GM12878 (cell line): ENCODE data around the gene GTF2F2. TPM values are rescaled to one million over a fixed set of nuclear protein-coding genes. Genes with fewer than 3 reads are reported as not detected.

ENCODE experiments used
- ATAC-seq: fragments of 200-7000 bp; cut with Tn5 transposase; 3 replicates; pipeline ENCODE4 v1.9.1; 2020; ENCODE audit warnings: mild to moderate bottlenecking, moderate library complexity
- BruUV-seq: library from RNA; stranded (reverse); fragments of 400-500 nt; replicated peaks from 2 replicates; lab custom pipeline; 2021; lab: Mats Ljungman, UMichigan
- CTCF ChIA-PET: fragments of 300-600 bp; sonication (Branson Sonifier 250); formaldehyde crosslinking; extraction: SDS; loops from one replicate; lab custom pipeline; 2021; ENCODE audit warnings: inconsistent platforms; lab: Yijun Ruan, JAX
- POLR2A ChIA-PET: fragments of 350-600 bp; formaldehyde crosslinking; extraction: SDS; loops from one replicate; lab custom pipeline; 2021; ENCODE audit warnings: inconsistent platforms; lab: Charles Lee
- RAD21 ChIA-PET: fragments of 300-600 bp; sonication (Branson Sonifier 250); formaldehyde crosslinking; loops from one replicate; lab custom pipeline; 2023; ENCODE audit warnings: antibody characterized with exemption; ENCODE audit not compliant: unreplicated experiment; lab: Charles Lee
- SMC1A ChIA-PET: fragments of 300-600 bp; sonication (Branson Sonifier 250); formaldehyde crosslinking; loops from one replicate; lab custom pipeline; 2023; ENCODE audit not compliant: unreplicated experiment, uncharacterized antibody; lab: Charles Lee
- DNase-seq: peaks from one replicate; pipeline ENCODE4 v3.0.0-alpha.2; 2011; ENCODE audit warnings: low read depth, low spot score
- FAIRE-seq: peaks from 3 replicates; lab custom pipeline; 2011; peaks lifted over from hg19 to GRCh38; lab: Jason Lieb, UNC
- H2AFZ ChIP-seq: 2 replicates; pipeline ENCODE4 v1.6.0; 2011; ENCODE audit warnings: low read depth, low read length, control low read depth; ENCODE audit not compliant: control insufficient read depth
- H3K27ac ChIP-seq: 2 replicates; pipeline ENCODE4 v1.5.1; 2011; ENCODE audit warnings: control low read depth; ENCODE audit not compliant: control insufficient read depth, insufficient read depth
- H3K27me3 ChIP-seq, 2 experiments: replicated peaks in 1 of 2; 2 replicates each; pipeline versions ENCODE4 v1.6.0 to v1.6.1; 2011; ENCODE audit warnings: low read length in 1 of 2; ENCODE audit not compliant: control insufficient read depth in 2 of 2, insufficient read depth in 2 of 2
- H3K36me3 ChIP-seq, 2 experiments: 2 replicates each; pipeline ENCODE4 v1.5.1; 2011; ENCODE audit warnings: low read length in 1 of 2; ENCODE audit not compliant: control insufficient read depth in 2 of 2, insufficient read depth in 2 of 2
- H3K4me1 ChIP-seq: 2 replicates; pipeline ENCODE4 v1.6.1; 2011; ENCODE audit warnings: mild to moderate bottlenecking, low read length, moderate library complexity, mixed read lengths; ENCODE audit not compliant: control insufficient read depth, insufficient read depth
- H3K4me2 ChIP-seq: 2 replicates; pipeline ENCODE4 v1.6.0; 2011; ENCODE audit warnings: control low read depth; ENCODE audit not compliant: control insufficient read depth, insufficient read depth
- H3K4me3 ChIP-seq: fragments of 200-600 bp; sonication (generic); 2 replicates; pipeline ENCODE4 v1.5.1; 2016
- H3K79me2 ChIP-seq: 2 replicates; pipeline ENCODE4 v1.6.0; 2011; ENCODE audit warnings: low read length; ENCODE audit not compliant: control insufficient read depth, insufficient read depth
- H3K9ac ChIP-seq: 2 replicates; pipeline ENCODE4 v1.8.0; 2011; ENCODE audit warnings: low read length, control low read depth, mixed read lengths; ENCODE audit not compliant: control insufficient read depth, insufficient read depth
- H3K9me3 ChIP-seq: replicated peaks from 3 replicates; pipeline ENCODE4 v1.5.1; 2011; ENCODE audit warnings: mild to moderate bottlenecking, low read length; ENCODE audit not compliant: control insufficient read depth, insufficient read depth
- H4K20me1 ChIP-seq: 2 replicates; pipeline ENCODE4 v1.6.0; 2011; ENCODE audit not compliant: control insufficient read depth, insufficient read depth
- CHD1 ChIP-seq: IDR thresholded peaks from 2 replicates; pipeline ENCODE4 v1.6.1; 2012; ENCODE audit warnings: low read depth, low read length, improper control_type of control experiment
- GABPA ChIP-seq: IDR thresholded peaks from 2 replicates; pipeline ENCODE4 v1.6.1; 2014; ENCODE audit warnings: antibody characterized with exemption, low read depth, mild to moderate bottlenecking, inconsistent platforms
- HCFC1 ChIP-seq: fragments of 150-350 bp; IDR thresholded peaks from 2 replicates; pipeline ENCODE4 v1.6.1; 2014; ENCODE audit warnings: low read length
- MTA3 ChIP-seq: IDR thresholded peaks from 2 replicates; pipeline ENCODE4 v1.6.1; 2012; ENCODE audit warnings: low read length, inconsistent platforms, borderline replicate concordance
- MXI1 ChIP-seq: fragments of 150-350 bp; IDR thresholded peaks from 2 replicates; pipeline ENCODE4 v1.6.1; 2011; ENCODE audit warnings: low read depth, mild to moderate bottlenecking, inconsistent platforms, low read length, improper control_type of control experiment
- NFYA ChIP-seq: IDR thresholded peaks from 2 replicates; pipeline ENCODE4 v1.6.1; 2011; ENCODE audit warnings: low read depth, mild to moderate bottlenecking, low read length, improper control_type of control experiment, borderline replicate concordance
- POLR2A ChIP-seq: IDR thresholded peaks from 2 replicates; pipeline ENCODE4 v1.6.1; 2011; ENCODE audit warnings: low read depth, mild to moderate bottlenecking, low read length
- SUPT20H ChIP-seq: IDR thresholded peaks from 2 replicates; pipeline ENCODE4 v1.6.1; 2011; ENCODE audit warnings: low read depth, mild to moderate bottlenecking, low read length, moderate library complexity, borderline replicate concordance; ENCODE audit not compliant: control insufficient read depth
- TARDBP ChIP-seq: IDR thresholded peaks from 2 replicates; pipeline ENCODE4 v1.6.1; 2016; ENCODE audit warnings: borderline replicate concordance
- TCF7 ChIP-seq: IDR thresholded peaks from 2 replicates; pipeline ENCODE4 v1.6.1; 2014; ENCODE audit warnings: antibody characterized with exemption, borderline replicate concordance
- YY1 ChIP-seq: IDR thresholded peaks from 2 replicates; pipeline ENCODE4 v1.6.1; 2011; ENCODE audit warnings: low read depth, mild to moderate bottlenecking, low read length
- ZBTB11 ChIP-seq: fragments of 450-650 bp; formaldehyde crosslinking; IDR thresholded peaks from 2 replicates; pipeline ENCODE4 v1.5.0; 2022; ENCODE audit warnings: mild to moderate bottlenecking, missing genetic modification characterization
- WGBS: methylation state at CpG from one replicate; pipeline ENCODE4 v1.1.6; 2016; ENCODE audit warnings: low lambda C conversion rate; ENCODE audit not compliant: insufficient replicate concordance, insufficient coverage; ENCODE audit errors: missing lambda C conversion rate; 5-methylcytosine and 5-hydroxymethylcytosine counted together
- in situ Hi-C: fragments of 300-500 bp; cut with MboI; formaldehyde crosslinking; loops from 9 replicates; pipeline ENCODE4 v1.14.3; 2018; ENCODE audit warnings: mixed read lengths
- intact Hi-C: fragments of 100-400 bp; cut with micrococcal nuclease; formaldehyde crosslinking; loops from one replicate; pipeline ENCODE4 v1.14.2; 2022; ENCODE audit not compliant: unreplicated experiment
- polyA plus RNA-seq, 11 experiments: library from polyadenylated mRNA; depleted of rRNA in 4 of 11; unstranded in 6 of 11; stranded (reverse) in 5 of 11; fragments of >200 nt; fragmentation: Nextera tagmentation in 4 of 11; fragmentation: Illumina TruSeq in 1 of 11; extraction: Ambion mirVana in 4 of 11; extraction: Trizol in 1 of 11; gene quantifications; 1 replicate in 1 of 11; 2 replicates in 10 of 11; pipeline versions ENCODE4 v1.2.1 to v1.2.3, GENCODE V29; 2011 to 2016; ENCODE audit warnings: inconsistent platforms in 2 of 11, missing spikeins in 2 of 11, low read depth in 1 of 11
- total RNA-seq, 4 experiments: library from RNA; depleted of rRNA in 3 of 4; stranded (reverse); fragments of >200 nt in 3 of 4; fragmentation: Illumina TruSeq in 1 of 4; extraction: Trizol in 1 of 4; gene quantifications; 2 replicates each; pipeline versions ENCODE4 v1.2.1 to v1.2.3, GENCODE V29; 2013 to 2021

The GTF2F2 gene
- total and polyA plus RNA-seq, 10 of the 15 experiments (the other 5 are each of a cell fraction or from before 2014, with no cell fraction given) = 14.5 to 30.8 (median 22.6) TPM

GRCh38 chr13:45196622-45197021 is 76.3 kb downstream of the GTF2F2 start:
- Histone ChIP-seq H4K20me1 (no peaks in the 10 kb centered on the region), H3K79me2 (no peaks in the 10 kb centered on the region), H2AFZ (no peak overlapping the region; the same call in 1 of the 2 replicates), H3K4me1 (peaks cover 5% of the 10 kb centered on the region; the same call in 1 of the 2 replicates)
- DNase-seq = no peak
- CTCF ChIA-PET = no interaction called here
- in situ Hi-C loops = no loop called here
- intact Hi-C loops = no loop called here
- TF ChIP-seq YY1 (no peak), MTA3 (no peak), CHD1 (no peak), POLR2A (no peak), ZBTB11 (CRISPR knock-in tag) (no peak), TARDBP (no peak), GABPA (no peak), MXI1 (no peak), NFYA (no peak), SUPT20H (no peak), TCF7 (no peak), HCFC1 (no peak)
- TF ChIP-seq, all 136 proteins: peak for 0
- Histone ChIP-seq H3K9me3 (no peaks in the 10 kb centered on the region), H3K27ac (no peak overlapping the region), H3K4me3 (no peak overlapping the region), H3K4me2 (no peak overlapping the region), H3K27me3 (no peaks in the 10 kb centered on the region), H3K9ac (no peak overlapping the region), H3K36me3 (0 out of 4 replicates have a peak, but pooled peaks cover 0 to 3% of the 10 kb centered on the region in 2 experiments)
- peak; percentile 63 for ATAC-seq
- WGBS = 50% methylated on average over 1 of the region's 1 CpG
- SMC1A ChIA-PET = interaction anchor here (0.8 to 1.3 kb wide), 2 partner anchors 7 to 10 kb away, joined by 3 read pairs; no protein-coding TSS in a partner anchor
- peak; percentile 72 for FAIRE-seq
- POLR2A ChIA-PET = interaction anchor here (0.7 kb wide), 1 partner anchor 55 kb away, joined by 9 read pairs; no protein-coding TSS in a partner anchor
- RAD21 ChIA-PET = no interaction called here
- BruUV-seq = no TSS peak
